Neural progenitor cell (in vitro differentiated cells): Measurements from ENCODE around the gene ZNF536. TPM values are rescaled to one million over a fixed set of nuclear protein-coding genes. Genes with fewer than 3 reads are reported as not detected.

Experiments
- DNase-seq: peaks from one replicate; pipeline ENCODE4 v3.0.0-alpha.2; 2016; ENCODE audit warnings: low spot score
- H2AFZ ChIP-seq: fragments of 200-600 bp; sonication (generic); replicated peaks from 2 replicates; pipeline ENCODE4 v1.6.1; 2016; ENCODE audit warnings: antibody characterized with exemption
- H3F3A ChIP-seq: fragments of 200-600 bp; sonication (generic); 2 replicates; pipeline ENCODE4 v1.6.1; 2016; ENCODE audit warnings: antibody characterized with exemption, low read depth
- H3K27ac ChIP-seq: fragments of 200-600 bp; sonication (generic); 2 replicates; pipeline ENCODE4 v1.5.1; 2016; ENCODE audit warnings: mild to moderate bottlenecking
- H3K27me3 ChIP-seq: fragments of 200-600 bp; sonication (generic); 2 replicates; pipeline ENCODE4 v1.6.1; 2016; ENCODE audit warnings: mild to moderate bottlenecking, moderate library complexity
- H3K36me3 ChIP-seq: fragments of 200-600 bp; sonication (generic); 2 replicates; pipeline ENCODE4 v1.5.1; 2016
- H3K4me1 ChIP-seq: fragments of 200-600 bp; sonication (generic); 2 replicates; pipeline ENCODE4 v1.6.1; 2016; ENCODE audit warnings: mixed run types
- H3K4me2 ChIP-seq: fragments of 200-600 bp; sonication (generic); 2 replicates; pipeline ENCODE4 v1.6.1; 2016
- H3K4me3 ChIP-seq: fragments of 200-600 bp; sonication (generic); 2 replicates; pipeline ENCODE4 v1.5.1; 2016
- H3K79me2 ChIP-seq: fragments of 200-600 bp; sonication (generic); 2 replicates; pipeline ENCODE4 v1.6.1; 2016; ENCODE audit warnings: low read depth
- H3K9ac ChIP-seq: fragments of 200-600 bp; sonication (generic); 2 replicates; pipeline ENCODE4 v1.6.1; 2016
- H3K9me3 ChIP-seq: fragments of 200-600 bp; sonication (generic); 2 replicates; pipeline ENCODE4 v1.5.1; 2016; ENCODE audit warnings: low read depth
- H4K20me1 ChIP-seq: fragments of 200-600 bp; sonication (generic); 2 replicates; pipeline ENCODE4 v1.6.1; 2016; ENCODE audit warnings: low read depth
- H3K27ac Mint-ChIP-seq: 3 replicates; pipeline ENCODE4 v1.8.0; 2021; ENCODE audit warnings: mixed read lengths
- H3K27me3 Mint-ChIP-seq: 2 replicates; pipeline ENCODE4 v1.8.0; 2022; ENCODE audit warnings: low read depth, mild to moderate bottlenecking, inconsistent platforms, moderate library complexity, mixed read lengths; ENCODE audit not compliant: insufficient read depth
- H3K36me3 Mint-ChIP-seq: 3 replicates; pipeline ENCODE4 v1.8.0; 2021; ENCODE audit warnings: mixed read lengths
- H3K4me1 Mint-ChIP-seq: 3 replicates; pipeline ENCODE4 v1.8.0; 2021; ENCODE audit warnings: mixed read lengths
- H3K4me3 Mint-ChIP-seq: 3 replicates; pipeline ENCODE4 v1.8.0; 2021; ENCODE audit warnings: mild to moderate bottlenecking, moderate library complexity, mixed read lengths
- H3K9me3 Mint-ChIP-seq: 3 replicates; pipeline ENCODE4 v1.8.0; 2020; ENCODE audit warnings: mixed read lengths
- EZH2 ChIP-seq: fragments of 200-600 bp; sonication (generic); IDR thresholded peaks from 2 replicates; pipeline ENCODE4 v1.6.1; 2017; ENCODE audit warnings: antibody characterized with exemption, mild to moderate bottlenecking, moderate library complexity
- EZH2phosphoT487 ChIP-seq: fragments of 200-600 bp; sonication (generic); IDR thresholded peaks from 2 replicates; pipeline ENCODE4 v1.6.1; 2017; ENCODE audit warnings: antibody characterized with exemption
- total RNA-seq: library from RNA; depleted of rRNA; stranded (reverse); fragments of >200 nt; gene quantifications from 2 replicates; pipeline ENCODE4 v1.2.3, GENCODE V29; 2015; ENCODE audit warnings: low replicate concordance
- TF ChIP-seq, protein P1 (sequence below): fragments of 200-600 bp; sonication (generic); IDR thresholded peaks from 2 replicates; pipeline ENCODE4 v1.5.1; 2017; ENCODE audit warnings: antibody characterized with exemption, mild to moderate bottlenecking

ZNF536 gene
- total RNA-seq, 1 donor from 2014 or later, result 0.24 TPM

DNA sequence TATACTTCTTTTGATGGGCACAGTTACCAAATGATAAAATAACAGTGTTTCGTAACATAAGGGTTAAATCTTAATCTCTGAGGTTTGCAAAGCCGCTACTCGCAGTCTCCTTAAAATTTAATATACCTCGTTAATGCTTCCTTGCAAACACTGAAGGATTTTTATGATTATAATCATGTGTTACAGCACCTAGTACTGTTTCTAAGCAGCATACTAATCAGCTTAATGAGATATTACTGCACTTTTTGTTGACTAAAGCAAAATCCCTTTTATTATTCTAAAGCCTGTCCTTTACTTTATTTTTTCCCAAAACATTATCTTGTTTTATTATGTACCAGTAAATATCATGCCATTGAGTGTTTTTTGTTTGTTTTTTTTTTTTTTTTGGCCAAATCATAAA is 70.5 kb downstream of the ZNF536 start:
- H3K27me3 ChIP-seq, result no peaks in the 10 kb centered on the region
- Mint-ChIP-seq H3K27ac (no peak overlapping the region), H3K9me3 (no peaks in the 10 kb centered on the region), H3K27me3 (peaks cover 2% of the 10 kb centered on the region), H3K36me3 (peaks cover 7% of the 10 kb centered on the region), H3K4me1 (peaks cover 15% of the 10 kb centered on the region), H3K4me3 (no peak overlapping the region)
- peaks cover 2% of the 10 kb centered on the region for H3F3A ChIP-seq
- DNase-seq, result no peak
- TF ChIP-seq EZH2, result no peak
- TF ChIP-seq, protein P1, sequence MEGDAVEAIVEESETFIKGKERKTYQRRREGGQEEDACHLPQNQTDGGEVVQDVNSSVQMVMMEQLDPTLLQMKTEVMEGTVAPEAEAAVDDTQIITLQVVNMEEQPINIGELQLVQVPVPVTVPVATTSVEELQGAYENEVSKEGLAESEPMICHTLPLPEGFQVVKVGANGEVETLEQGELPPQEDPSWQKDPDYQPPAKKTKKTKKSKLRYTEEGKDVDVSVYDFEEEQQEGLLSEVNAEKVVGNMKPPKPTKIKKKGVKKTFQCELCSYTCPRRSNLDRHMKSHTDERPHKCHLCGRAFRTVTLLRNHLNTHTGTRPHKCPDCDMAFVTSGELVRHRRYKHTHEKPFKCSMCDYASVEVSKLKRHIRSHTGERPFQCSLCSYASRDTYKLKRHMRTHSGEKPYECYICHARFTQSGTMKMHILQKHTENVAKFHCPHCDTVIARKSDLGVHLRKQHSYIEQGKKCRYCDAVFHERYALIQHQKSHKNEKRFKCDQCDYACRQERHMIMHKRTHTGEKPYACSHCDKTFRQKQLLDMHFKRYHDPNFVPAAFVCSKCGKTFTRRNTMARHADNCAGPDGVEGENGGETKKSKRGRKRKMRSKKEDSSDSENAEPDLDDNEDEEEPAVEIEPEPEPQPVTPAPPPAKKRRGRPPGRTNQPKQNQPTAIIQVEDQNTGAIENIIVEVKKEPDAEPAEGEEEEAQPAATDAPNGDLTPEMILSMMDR, result no peak
- TF ChIP-seq EZH2phosphoT487, result no peak
- H3K4me2 ChIP-seq, result no peak overlapping the region
- no peak overlapping the region for H3K27ac ChIP-seq
- no peaks in the 10 kb centered on the region for H3K79me2 ChIP-seq
- no peak overlapping the region for H3K4me3 ChIP-seq
- no peak overlapping the region for H2AFZ ChIP-seq
- no peak overlapping the region for H3K9ac ChIP-seq
- H3K9me3 ChIP-seq, result no peaks in the 10 kb centered on the region
- no peaks in the 10 kb centered on the region for H4K20me1 ChIP-seq
- H3K36me3 ChIP-seq, result no peaks in the 10 kb centered on the region
- H3K4me1 ChIP-seq, result no peaks in the 10 kb centered on the region

DNA sequence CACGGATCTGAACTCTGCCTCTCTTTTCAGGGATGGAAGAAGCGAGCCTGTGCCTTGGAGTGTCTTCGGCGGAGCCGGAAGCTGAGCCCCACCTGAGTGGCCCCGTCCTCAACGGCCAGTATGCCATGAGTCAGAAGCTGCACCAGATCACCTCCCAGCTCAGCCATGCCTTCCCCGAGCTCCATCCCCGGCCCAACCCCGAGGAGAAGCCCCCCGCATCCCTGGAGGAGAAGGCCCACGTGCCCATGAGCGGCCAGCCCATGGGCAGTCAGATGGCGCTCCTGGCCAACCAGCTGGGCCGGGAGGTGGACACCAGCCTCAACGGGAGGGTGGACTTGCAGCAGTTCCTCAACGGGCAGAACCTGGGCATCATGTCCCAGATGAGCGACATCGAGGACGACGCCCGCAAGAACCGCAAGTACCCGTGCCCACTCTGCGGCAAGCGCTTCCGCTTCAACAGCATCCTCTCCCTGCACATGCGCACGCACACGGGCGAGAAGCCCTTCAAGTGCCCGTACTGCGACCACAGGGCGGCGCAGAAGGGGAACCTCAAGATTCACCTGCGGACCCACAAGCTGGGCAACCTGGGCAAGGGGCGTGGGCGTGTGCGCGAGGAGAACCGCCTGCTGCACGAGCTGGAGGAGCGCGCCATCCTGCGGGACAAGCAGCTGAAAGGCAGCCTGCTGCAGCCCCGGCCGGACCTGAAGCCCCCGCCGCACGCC is 71.5 kb downstream of the ZNF536 start:
- Histone ChIP-seq H2AFZ (no peak overlapping the region), H3K27ac (no peak overlapping the region), H3F3A (peaks cover 12% of the 10 kb centered on the region), H3K9me3 (no peaks in the 10 kb centered on the region), H3K4me3 (no peak overlapping the region), H3K4me1 (peaks cover 5% of the 10 kb centered on the region), H3K9ac (no peak overlapping the region), H4K20me1 (no peaks in the 10 kb centered on the region), H3K27me3 (no peaks in the 10 kb centered on the region), H3K4me2 (no peak overlapping the region), H3K79me2 (no peaks in the 10 kb centered on the region), H3K36me3 (no peaks in the 10 kb centered on the region)
- Mint-ChIP-seq H3K4me1 (peaks cover 25% of the 10 kb centered on the region), H3K27me3 (peaks cover 2% of the 10 kb centered on the region), H3K36me3 (peaks cover 7% of the 10 kb centered on the region), H3K9me3 (no peaks in the 10 kb centered on the region), H3K4me3 (no peak overlapping the region), H3K27ac (no peak overlapping the region)
- DNase-seq, result no peak
- TF ChIP-seq, protein P1, result no peak
- TF ChIP-seq EZH2 (no peak), EZH2phosphoT487 (no peak)

DNA sequence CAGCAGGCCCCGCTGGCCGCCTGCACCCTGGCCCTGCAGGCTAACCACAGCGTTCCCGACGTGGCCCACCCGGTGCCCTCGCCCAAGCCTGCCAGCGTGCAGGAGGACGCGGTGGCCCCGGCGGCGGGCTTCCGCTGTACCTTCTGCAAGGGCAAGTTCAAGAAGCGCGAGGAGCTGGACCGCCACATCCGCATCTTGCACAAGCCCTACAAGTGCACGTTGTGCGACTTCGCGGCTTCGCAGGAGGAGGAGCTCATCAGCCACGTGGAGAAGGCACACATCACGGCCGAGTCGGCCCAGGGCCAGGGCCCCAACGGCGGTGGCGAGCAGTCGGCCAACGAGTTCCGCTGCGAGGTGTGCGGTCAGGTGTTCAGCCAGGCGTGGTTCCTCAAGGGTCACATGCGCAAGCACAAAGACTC is 72.1 kb downstream of the ZNF536 start:
- Histone ChIP-seq H3F3A (peaks cover 18% of the 10 kb centered on the region), H4K20me1 (no peaks in the 10 kb centered on the region), H3K27ac (no peak overlapping the region), H3K27me3 (no peaks in the 10 kb centered on the region), H3K9ac (no peak overlapping the region), H3K9me3 (no peaks in the 10 kb centered on the region), H3K36me3 (no peaks in the 10 kb centered on the region), H3K79me2 (no peaks in the 10 kb centered on the region), H3K4me3 (no peak overlapping the region), H3K4me1 (peaks cover 11% of the 10 kb centered on the region), H2AFZ (no peak overlapping the region), H3K4me2 (no peak overlapping the region)
- peaks cover 31% of the 10 kb centered on the region for H3K4me1 Mint-ChIP-seq
- no peak for DNase-seq
- H3K27ac Mint-ChIP-seq, result no peak overlapping the region
- H3K36me3 Mint-ChIP-seq, result peaks cover 7% of the 10 kb centered on the region
- no peaks in the 10 kb centered on the region for H3K9me3 Mint-ChIP-seq
- H3K27me3 Mint-ChIP-seq, result peaks cover 2% of the 10 kb centered on the region
- TF ChIP-seq EZH2 (no peak), EZH2phosphoT487 (no peak)
- TF ChIP-seq, protein P1, result no peak
- H3K4me3 Mint-ChIP-seq, result no peak overlapping the region
